ENCODE measurements around the gene NCOA5.

Gene NCOA5

GRCh38 chr20:46011631-46012482 lies 77.9 kb downstream of the NCOA5 start:
- no peak for DNase-seq
